ENCODE data around the gene F12. TPM values are rescaled to one million over a fixed set of nuclear protein-coding genes. Genes with fewer than 3 reads are reported as not detected.
"Not testable (repeated sequence)": the region's sequence is repeated elsewhere in the genome, so short reads cannot be mapped to it uniquely, and the experiment has no call there.

Gene F12
- total RNA-seq, 4 donors from 2014 or later, result 2.3 to 18.4 (median 7.1) TPM

GRCh38 chr5:177377851-177378776 is 31.2 kb downstream of the F12 start:
- TF ChIP-seq EP300 (IDR thresholded peaks at IDR 0.05), result no peak
- no peak for TF ChIP-seq POLR2A (IDR thresholded peaks at IDR 0.05)
- no peak for TF ChIP-seq CTCF (IDR thresholded peaks at IDR 0.05)
- no peak for TF ChIP-seq POLR2AphosphoS5 (IDR thresholded peaks at IDR 0.05)
- H3K4me3 ChIP-seq, result no peak overlapping the region
- no peaks in the 10 kb centered on the region for H3K9me3 ChIP-seq
- no peaks in the 10 kb centered on the region for H3K36me3 ChIP-seq
- DNase-seq (ENCODE audit: low spot score in 2 of 2), result no peak
- no peak overlapping the region for H3K27ac ChIP-seq
- peaks cover 16% of the 10 kb centered on the region for H3K4me1 ChIP-seq
- no peaks in the 10 kb centered on the region for H3K27me3 ChIP-seq
- 68% methylated on average over 3 of the region's 8 CpGs for WGBS

GRCh38 chr5:177376107-177376506 is 33.3 kb downstream of the F12 start:
- Histone ChIP-seq H3K4me1 (peaks cover 28% of the 10 kb centered on the region), H3K4me3 (no peak overlapping the region), H3K9me3 (no peaks in the 10 kb centered on the region), H3K27me3 (no peaks in the 10 kb centered on the region), H3K36me3 (no peaks in the 10 kb centered on the region), H3K27ac (no peak overlapping the region)
- no peak for DNase-seq (ENCODE audit: low spot score in 2 of 2)
- TF ChIP-seq EP300 (IDR thresholded peaks at IDR 0.05) (no peak), POLR2A (IDR thresholded peaks at IDR 0.05) (no peak), POLR2AphosphoS5 (IDR thresholded peaks at IDR 0.05) (no peak), CTCF (IDR thresholded peaks at IDR 0.05) (no peak)
- 85% methylated on average over 11 of the region's 11 CpGs for WGBS

- not testable (repeated sequence) for DNase-seq (ENCODE audit: low spot score in 2 of 2)
- 82% methylated on average over 5 of the region's 5 CpGs for WGBS
These were observed 33.8 kb downstream of the F12 start for GRCh38 chr5:177375516-177375915.

GRCh38 chr5:177374211-177374610 is 35.2 kb downstream of the F12 start:
- Histone ChIP-seq H3K27me3 (no peaks in the 10 kb centered on the region), H3K9me3 (no peaks in the 10 kb centered on the region), H3K4me3 (no peak overlapping the region), H3K27ac (peak overlapping the region; percentile 75), H3K36me3 (no peaks in the 10 kb centered on the region), H3K4me1 (peaks cover 45% of the 10 kb centered on the region)
- no peak for TF ChIP-seq CTCF (IDR thresholded peaks at IDR 0.05)
- no peak for TF ChIP-seq POLR2A (IDR thresholded peaks at IDR 0.05)
- 46% methylated on average over 5 of the region's 5 CpGs for whole genome bisulfite sequencing
- no peak for DNase-seq (ENCODE audit: low spot score in 2 of 2)

More at GRCh38 chr5:177375516-177375915, 33.8 kb downstream of the F12 start:
- peaks cover 32% of the 10 kb centered on the region for H3K4me1 ChIP-seq
- H3K4me3 ChIP-seq, H3K27ac ChIP-seq, H3K27me3 ChIP-seq, H3K36me3 ChIP-seq, H3K9me3 ChIP-seq: not testable (repeated sequence)

GRCh38 chr5:177373806-177374205 is 35.6 kb downstream of the F12 start:
- TF ChIP-seq POLR2A (IDR thresholded peaks at IDR 0.05), result no peak
- no peak for TF ChIP-seq CTCF (IDR thresholded peaks at IDR 0.05)
- no peak for TF ChIP-seq POLR2AphosphoS5 (IDR thresholded peaks at IDR 0.05)
- TF ChIP-seq EP300 (IDR thresholded peaks at IDR 0.05), result no peak
- WGBS, result 55% methylated on average over 5 of the region's 6 CpGs
- Histone ChIP-seq H3K27ac (peak overlapping the region; percentile 75), H3K4me1 (peaks cover 49% of the 10 kb centered on the region), H3K9me3 (no peaks in the 10 kb centered on the region), H3K4me3 (no peak overlapping the region), H3K27me3 (no peaks in the 10 kb centered on the region), H3K36me3 (no peaks in the 10 kb centered on the region)
- DNase-seq (ENCODE audit: low spot score in 2 of 2), result no peak
